Mesenchymal stem cell (in vitro differentiated cells and primary cell): ENCODE data around the gene FAM114A1.

Experiments used
- small RNA-seq: library from polyadenylated mRNA; stranded (forward); fragments of <200 nt; extraction: miRNeasy Mini kit (QIAGEN cat#:217004); gene quantifications from one replicate; pipeline ENCODE3, GENCODE V24; 2013; ENCODE audit warnings: low read depth

FAM114A1 gene

Small RNA genes lying within 50 kb of the gene (small RNA-seq; reads per million reads assigned to genes)
- 1,151 reads per million, percentile 97 among the genes with 10 or more reads in this experiment for gene MIR574
